ENCODE results near the gene GRIP2.

The GRIP2 gene

GRCh38 chr3:14477311-14477935, 62.7 kb downstream of the GRIP2 start:
- H3K27me3 ChIP-seq (ENCODE audit: insufficient read depth, low read length) = no peaks in the 10 kb centered on the region
- H3K4me3 ChIP-seq (ENCODE audit: low read depth, low read length, poor library complexity, severe bottlenecking) = no peak overlapping the region
- no peaks in the 10 kb centered on the region for H3F3A ChIP-seq (ENCODE audit: insufficient read depth, low read length)
- H4K20me1 ChIP-seq (ENCODE audit: insufficient read depth, low read length) = no peaks in the 10 kb centered on the region
- no peak overlapping the region for H3K9ac ChIP-seq (ENCODE audit: low read length)
- H3K79me2 ChIP-seq (ENCODE audit: insufficient read depth, low read length) = no peaks in the 10 kb centered on the region
- H3K9me2 ChIP-seq (ENCODE audit: low read depth, low read length) = no peaks in the 10 kb centered on the region
- peaks cover 98% of the 10 kb centered on the region for H3K36me3 ChIP-seq (ENCODE audit: insufficient read depth, low read length)
- H2AFZ ChIP-seq (ENCODE audit: low read length) = no peak overlapping the region
- H3K4me1 ChIP-seq (ENCODE audit: insufficient read depth, low read length, severe bottlenecking) = no peaks in the 10 kb centered on the region
- no peak overlapping the region for H3K4me2 ChIP-seq (ENCODE audit: low read length)
- no peaks in the 10 kb centered on the region for H3K9me3 ChIP-seq (ENCODE audit: low read length)
- H3K27ac ChIP-seq (ENCODE audit: low read depth, low read length, poor library complexity, severe bottlenecking) = no peak overlapping the region
- no peak for TF ChIP-seq CTCF (IDR thresholded peaks at IDR 0.05; ENCODE audit: low read length)
- TF ChIP-seq EZH2 (IDR thresholded peaks at IDR 0.05; ENCODE audit: borderline replicate concordance, low read length) = no peak

GRCh38 chr3:14476583-14477265, 63.4 kb downstream of the GRIP2 start:
- Histone ChIP-seq H3K4me1 (ENCODE audit: insufficient read depth, low read length, severe bottlenecking) (no peaks in the 10 kb centered on the region), H3K79me2 (ENCODE audit: insufficient read depth, low read length) (no peaks in the 10 kb centered on the region), H3K4me3 (ENCODE audit: low read depth, low read length, poor library complexity, severe bottlenecking) (no peak overlapping the region), H4K20me1 (ENCODE audit: insufficient read depth, low read length) (no peaks in the 10 kb centered on the region), H3K27ac (ENCODE audit: low read depth, low read length, poor library complexity, severe bottlenecking) (no peak overlapping the region), H3K9me2 (ENCODE audit: low read depth, low read length) (no peaks in the 10 kb centered on the region), H3K9ac (ENCODE audit: low read length) (no peak overlapping the region), H3K4me2 (ENCODE audit: low read length) (no peak overlapping the region), H3F3A (ENCODE audit: insufficient read depth, low read length) (no peaks in the 10 kb centered on the region), H2AFZ (ENCODE audit: low read length) (no peak overlapping the region), H3K9me3 (ENCODE audit: low read length) (no peaks in the 10 kb centered on the region), H3K27me3 (ENCODE audit: insufficient read depth, low read length) (no peaks in the 10 kb centered on the region), H3K36me3 (ENCODE audit: insufficient read depth, low read length) (peaks cover 98% of the 10 kb centered on the region)
- TF ChIP-seq CTCF (IDR thresholded peaks at IDR 0.05; ENCODE audit: low read length) = no peak
- no peak for TF ChIP-seq EZH2 (IDR thresholded peaks at IDR 0.05; ENCODE audit: borderline replicate concordance, low read length)

- Histone ChIP-seq H4K20me1 (ENCODE audit: insufficient read depth, low read length) (no peaks in the 10 kb centered on the region), H3K27ac (ENCODE audit: low read depth, low read length, poor library complexity, severe bottlenecking) (no peak overlapping the region), H3F3A (ENCODE audit: insufficient read depth, low read length) (no peaks in the 10 kb centered on the region), H3K27me3 (ENCODE audit: insufficient read depth, low read length) (no peaks in the 10 kb centered on the region), H3K4me2 (ENCODE audit: low read length) (no peak overlapping the region), H3K4me1 (ENCODE audit: insufficient read depth, low read length, severe bottlenecking) (no peaks in the 10 kb centered on the region), H3K9me2 (ENCODE audit: low read depth, low read length) (no peaks in the 10 kb centered on the region), H3K9ac (ENCODE audit: low read length) (no peak overlapping the region), H3K79me2 (ENCODE audit: insufficient read depth, low read length) (no peaks in the 10 kb centered on the region), H3K4me3 (ENCODE audit: low read depth, low read length, poor library complexity, severe bottlenecking) (no peak overlapping the region), H3K36me3 (ENCODE audit: insufficient read depth, low read length) (peaks cover 96% of the 10 kb centered on the region), H3K9me3 (ENCODE audit: low read length) (no peaks in the 10 kb centered on the region), H2AFZ (ENCODE audit: low read length) (no peak overlapping the region)
- TF ChIP-seq CTCF (IDR thresholded peaks at IDR 0.05; ENCODE audit: low read length) (no peak), EZH2 (IDR thresholded peaks at IDR 0.05; ENCODE audit: borderline replicate concordance, low read length) (no peak)
Observed at GRCh38 chr3:14475621-14476020, 64.5 kb downstream of the GRIP2 start.

Measured in OCI-LY1 (cell line).